CD4-positive, alpha-beta T cell (primary cell): ENCODE results near the gene IQCM. TPM values are rescaled to one million over a fixed set of nuclear protein-coding genes. Genes with fewer than 3 reads are reported as not detected.

Experiments
- ATAC-seq: fragments of 200-7000 bp; cut with Tn5 transposase; one replicate; pipeline ENCODE4 v1.10.0; 2022; ENCODE audit warnings: mild to moderate bottlenecking; ENCODE audit not compliant: poor library complexity
- CTCF ChIA-PET: fragments of 350-600 bp; sonication (Branson Sonifier 250); formaldehyde crosslinking; loops from one replicate; lab custom pipeline; 2021; ENCODE audit warnings: antibody characterized with exemption, inconsistent platforms; lab: Charles Lee
- POLR2A ChIA-PET: fragments of 350-600 bp; sonication (Branson Sonifier 250); formaldehyde crosslinking; loops from one replicate; lab custom pipeline; 2021; ENCODE audit warnings: antibody characterized with exemption, inconsistent platforms; lab: Charles Lee
- DNase-seq, 14 experiments: peaks; one replicate each; pipeline ENCODE4 v3.0.0-alpha.2; 2013 to 2020; ENCODE audit warnings: mixed read lengths in 2 of 14
- H3K27ac ChIP-seq, 2 donors: one replicate each; pipeline versions ENCODE4 v1.5.1 to v1.7.0; 2013; ENCODE audit warnings: low read length in 2 of 2, low read depth in 1 of 2, mild to moderate bottlenecking in 1 of 2
- H3K27me3 ChIP-seq, 2 experiments: 1 replicate in 1 of 2; 2 replicates in 1 of 2; pipeline versions ENCODE4 v1.6.1 to v1.7.0; 2013; ENCODE audit warnings: low read length in 2 of 2, control low read depth in 1 of 2, mild to moderate bottlenecking in 1 of 2, moderate library complexity in 1 of 2; ENCODE audit not compliant: insufficient read depth in 2 of 2, control insufficient read depth in 1 of 2
- H3K36me3 ChIP-seq: one replicate; pipeline ENCODE4 v1.6.1; 2013; ENCODE audit warnings: low read length, control low read depth; ENCODE audit not compliant: insufficient read depth
- H3K4me1 ChIP-seq: one replicate; pipeline ENCODE4 v1.6.1; 2013; ENCODE audit warnings: low read length, control low read depth; ENCODE audit not compliant: insufficient read depth
- H3K4me3 ChIP-seq: one replicate; pipeline ENCODE4 v1.5.1; 2013; ENCODE audit warnings: mild to moderate bottlenecking, low read length, moderate library complexity
- H3K9me3 ChIP-seq, 2 experiments: 1 replicate in 1 of 2; 2 replicates in 1 of 2; pipeline versions ENCODE4 v1.6.1 to v1.7.0; 2013; ENCODE audit warnings: low read length in 2 of 2, mild to moderate bottlenecking in 2 of 2, control low read depth in 1 of 2, moderate library complexity in 1 of 2; ENCODE audit not compliant: control insufficient read depth in 1 of 2, insufficient read depth in 1 of 2
- H3K27ac Mint-ChIP-seq: one replicate; pipeline ENCODE4 v1.8.0; 2020; ENCODE audit warnings: mixed read lengths
- H3K27me3 Mint-ChIP-seq: one replicate; pipeline ENCODE4 v1.8.0; 2021; ENCODE audit warnings: mixed read lengths
- H3K36me3 Mint-ChIP-seq: one replicate; pipeline ENCODE4 v1.8.0; 2021; ENCODE audit warnings: low read depth, mixed read lengths
- H3K4me1 Mint-ChIP-seq: one replicate; pipeline ENCODE4 v1.8.0; 2021; ENCODE audit warnings: low read depth, mixed read lengths
- H3K4me3 Mint-ChIP-seq: one replicate; pipeline ENCODE4 v1.8.0; 2020; ENCODE audit warnings: mild to moderate bottlenecking, mixed read lengths
- H3K9me3 Mint-ChIP-seq: one replicate; pipeline ENCODE4 v1.8.0; 2020; ENCODE audit warnings: mixed read lengths
- intact Hi-C, 2 experiments: fragments of 100-400 bp; cut with DNase I in 1 of 2; cut with micrococcal nuclease in 1 of 2; formaldehyde crosslinking; loops; one replicate each; pipeline versions ENCODE4 v1.15.1 to v1.9.0; 2023 to 2025; cut with DNase I, micrococcal nuclease
- total RNA-seq, 174 experiments: library from RNA in 2 of 174; stranded (reverse) in 2 of 174; gene quantifications; one replicate each; pipeline ENCODE4 v1.2.3 and lab custom pipeline; 2021 to 2026
- TF ChIP-seq, protein P1 (sequence below): fragments of 200-600 bp; IDR thresholded peaks from one replicate; pipeline ENCODE4 v1.8.0; 2022; ENCODE audit warnings: antibody characterized with exemption, mild to moderate bottlenecking

IQCM gene
- total RNA-seq, 2 experiments from 2014 or later: not detected

DNA sequence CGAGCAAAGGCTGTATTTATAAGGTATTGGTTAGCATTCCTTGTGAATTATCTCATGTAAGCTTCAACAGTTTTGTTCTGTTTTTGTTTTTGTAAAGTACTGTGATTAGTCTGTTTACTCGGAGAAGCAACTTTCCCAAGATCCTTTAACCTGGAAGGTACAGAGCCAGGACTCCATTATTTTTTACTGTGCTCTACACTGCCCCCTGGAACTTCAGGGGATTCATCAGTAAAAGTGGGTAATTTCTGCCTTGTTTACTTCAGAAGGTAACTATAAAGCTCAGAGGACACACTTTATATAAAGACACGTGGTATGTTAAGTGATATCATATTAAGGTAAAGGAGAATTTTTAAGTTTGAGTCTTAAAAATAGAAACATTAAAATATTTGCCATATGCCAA lies 124.9 kb downstream of the IQCM start:
- POLR2A ChIA-PET: no interaction called here

DNA sequence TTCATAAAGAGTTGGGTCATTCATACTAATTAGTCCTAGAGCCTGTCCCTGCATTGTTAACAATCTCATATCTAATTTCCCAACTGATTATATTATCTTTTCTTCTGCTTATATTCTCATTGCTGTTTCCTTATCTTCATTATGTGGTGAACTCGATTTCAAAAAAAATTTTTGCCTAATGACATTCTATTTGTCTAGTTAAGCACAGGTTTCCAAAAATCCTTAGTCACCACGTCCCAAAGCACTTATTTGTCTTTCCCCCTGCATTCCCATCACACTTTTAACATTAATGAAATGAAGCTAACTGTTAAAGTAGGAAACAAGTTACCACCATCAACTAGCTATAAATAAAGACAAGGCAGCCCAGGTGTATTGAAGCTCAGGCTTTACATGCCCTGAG lies 131.1 kb downstream of the IQCM start:
- intact Hi-C loops: no loop called here
- Histone ChIP-seq H3K27me3 (no peaks in the 10 kb centered on the region), H3K27ac (no peak overlapping the region), H3K4me3 (no peak overlapping the region), H3K36me3 (no peaks in the 10 kb centered on the region), H3K9me3 (no peaks in the 10 kb centered on the region), H3K4me1 (no peaks in the 10 kb centered on the region)
- POLR2A ChIA-PET: no interaction called here
- H3K27me3 Mint-ChIP-seq: no peaks in the 10 kb centered on the region
- no peaks in the 10 kb centered on the region for H3K4me1 Mint-ChIP-seq
- no peak overlapping the region for H3K4me3 Mint-ChIP-seq
- no peak for ATAC-seq
- no peak for DNase-seq
- no peaks in the 10 kb centered on the region for H3K9me3 Mint-ChIP-seq
- H3K27ac Mint-ChIP-seq: no peak overlapping the region
- TF ChIP-seq, protein P1, sequence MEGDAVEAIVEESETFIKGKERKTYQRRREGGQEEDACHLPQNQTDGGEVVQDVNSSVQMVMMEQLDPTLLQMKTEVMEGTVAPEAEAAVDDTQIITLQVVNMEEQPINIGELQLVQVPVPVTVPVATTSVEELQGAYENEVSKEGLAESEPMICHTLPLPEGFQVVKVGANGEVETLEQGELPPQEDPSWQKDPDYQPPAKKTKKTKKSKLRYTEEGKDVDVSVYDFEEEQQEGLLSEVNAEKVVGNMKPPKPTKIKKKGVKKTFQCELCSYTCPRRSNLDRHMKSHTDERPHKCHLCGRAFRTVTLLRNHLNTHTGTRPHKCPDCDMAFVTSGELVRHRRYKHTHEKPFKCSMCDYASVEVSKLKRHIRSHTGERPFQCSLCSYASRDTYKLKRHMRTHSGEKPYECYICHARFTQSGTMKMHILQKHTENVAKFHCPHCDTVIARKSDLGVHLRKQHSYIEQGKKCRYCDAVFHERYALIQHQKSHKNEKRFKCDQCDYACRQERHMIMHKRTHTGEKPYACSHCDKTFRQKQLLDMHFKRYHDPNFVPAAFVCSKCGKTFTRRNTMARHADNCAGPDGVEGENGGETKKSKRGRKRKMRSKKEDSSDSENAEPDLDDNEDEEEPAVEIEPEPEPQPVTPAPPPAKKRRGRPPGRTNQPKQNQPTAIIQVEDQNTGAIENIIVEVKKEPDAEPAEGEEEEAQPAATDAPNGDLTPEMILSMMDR: no peak
- CTCF ChIA-PET: no interaction called here
- H3K36me3 Mint-ChIP-seq: no peaks in the 10 kb centered on the region

More for the DNA sequence above, 124.9 kb downstream of the IQCM start:
- H3K27me3 ChIP-seq: no peaks in the 10 kb centered on the region
- H3K9me3 ChIP-seq: no peaks in the 10 kb centered on the region
- Mint-ChIP-seq H3K4me3 (no peak overlapping the region), H3K27ac (no peak overlapping the region), H3K9me3 (peaks cover 2% of the 10 kb centered on the region), H3K36me3 (no peaks in the 10 kb centered on the region), H3K27me3 (no peaks in the 10 kb centered on the region), H3K4me1 (no peaks in the 10 kb centered on the region)
- no peak overlapping the region for H3K4me3 ChIP-seq
- intact Hi-C loops: no loop called here
- CTCF ChIA-PET: no interaction called here
- H3K36me3 ChIP-seq: no peaks in the 10 kb centered on the region
- ATAC-seq (no peak), DNase-seq (no peak)
- TF ChIP-seq, protein P1: no peak
- H3K4me1 ChIP-seq: no peaks in the 10 kb centered on the region
- H3K27ac ChIP-seq: no peak overlapping the region

DNA sequence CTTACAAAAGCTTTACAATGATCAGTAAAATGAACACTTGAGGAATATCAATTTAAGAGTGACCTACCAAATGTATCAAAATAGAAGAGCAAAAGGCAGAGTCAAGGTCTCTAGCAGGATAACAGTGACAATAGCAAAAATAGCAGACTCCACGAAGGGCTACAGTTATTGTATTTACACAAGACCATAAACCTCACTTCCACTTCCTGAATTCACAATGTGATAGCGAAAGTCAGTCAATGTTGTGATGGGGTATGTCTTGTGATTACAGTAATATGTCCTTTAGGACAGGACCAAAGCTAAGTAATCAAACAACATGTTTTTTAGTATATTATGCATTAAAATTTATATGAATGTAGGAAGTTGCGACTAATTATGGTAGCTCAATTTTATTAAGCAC lies 139.6 kb downstream of the IQCM start:
- Histone ChIP-seq H3K36me3 (no peaks in the 10 kb centered on the region), H3K9me3 (peaks cover 0 to 11% of the 10 kb centered on the region in 2 experiments), H3K4me3 (no peak overlapping the region), H3K27ac (no peak overlapping the region), H3K4me1 (no peaks in the 10 kb centered on the region), H3K27me3 (no peaks in the 10 kb centered on the region)
- intact Hi-C loops: no loop called here
- Mint-ChIP-seq H3K9me3 (peaks cover 11% of the 10 kb centered on the region), H3K27me3 (no peaks in the 10 kb centered on the region), H3K36me3 (no peaks in the 10 kb centered on the region), H3K4me3 (no peak overlapping the region), H3K27ac (no peak overlapping the region), H3K4me1 (no peaks in the 10 kb centered on the region)
- ChIA-PET POLR2A (no interaction called here), CTCF (no interaction called here)
- ATAC-seq: no peak
- DNase-seq: no peak
- TF ChIP-seq, protein P1: no peak
